Ovary (tissue), 9 donors: ENCODE data around the gene PDE7B. TPM values are rescaled to one million over a fixed set of nuclear protein-coding genes. Genes with fewer than 3 reads are reported as not detected.

ENCODE experiments used
- DNase-seq, 5 donors: peaks; one replicate each; pipeline ENCODE4 v3.0.0-alpha.2; 2019 to 2020
- H3K27ac ChIP-seq, 2 donors: fragments of 200-600 bp; one replicate each; pipeline versions ENCODE4 v1.5.1 to v1.8.0; 2019 to 2022
- H3K27me3 ChIP-seq: fragments of 200-600 bp; one replicate; pipeline ENCODE4 v1.8.0; 2022
- H3K36me3 ChIP-seq: fragments of 200-600 bp; sonication (generic); one replicate; pipeline ENCODE4 v1.5.1; 2019
- H3K4me1 ChIP-seq: one replicate; pipeline ENCODE4 v1.8.1; 2013; ENCODE audit warnings: mild to moderate bottlenecking, moderate library complexity; ENCODE audit not compliant: insufficient read depth
- H3K4me3 ChIP-seq: fragments of 200-600 bp; sonication (generic); one replicate; pipeline ENCODE4 v1.5.1; 2017
- H3K9me3 ChIP-seq, 2 donors: fragments of 200-600 bp in 1 of 2; sonication (generic) in 1 of 2; one replicate each; pipeline versions ENCODE4 v1.5.1 to v1.8.1; 2013 to 2019; ENCODE audit warnings: mild to moderate bottlenecking in 1 of 2, moderate library complexity in 1 of 2
- EP300 ChIP-seq: sonication (generic); formaldehyde crosslinking; IDR thresholded peaks from one replicate; pipeline ENCODE4 v1.6.1; 2017; ENCODE audit warnings: antibody characterized with exemption
- POLR2A ChIP-seq: fragments of 450-650 bp; IDR thresholded peaks from one replicate; pipeline ENCODE4 v1.6.1; 2017; ENCODE audit warnings: antibody characterized with exemption, mild to moderate bottlenecking, moderate library complexity
- WGBS, 3 donors: extraction: QIAGEN DNeasy Blood & Tissue Kit in 1 of 3; methylation state at CpG; one replicate each; pipeline versions ENCODE4 v1.1.5 to v1.1.7; 2013 to 2017; 5-methylcytosine and 5-hydroxymethylcytosine counted together
- intact Hi-C, 4 donors: fragments of 100-400 bp; cut with DNase I; formaldehyde crosslinking; loops; one replicate each; pipeline versions ENCODE4 v1.11.0 to v1.15.1; 2022 to 2023
- polyA plus RNA-seq, 2 donors: library from polyadenylated mRNA; stranded (reverse); fragments of 200-250 nt in 1 of 2; fragments of 350-450 nt in 1 of 2; fragmentation: Illumina TruSeq in 1 of 2; extraction: RNeasy Lipid Tissue Mini Kit (QIAGEN cat#74804) in 1 of 2; gene quantifications; one replicate each; pipeline ENCODE4 v1.2.3, GENCODE V29; 2013 to 2014
- total RNA-seq, 7 donors: library from RNA; depleted of rRNA in 2 of 7; stranded (reverse); fragments of >200 nt in 2 of 7; fragmentation: NEBNext Ultra II Directional in 3 of 7; extraction: Animal tissue kit (Norgen Biotek cat#: 25700) in 3 of 7; gene quantifications; one replicate each; pipeline versions ENCODE4 v1.1.0 to v1.2.4, GENCODE V29; 2016 to 2023
- TF ChIP-seq, protein P1 (sequence below), 3 donors: fragments of 450-650 bp in 2 of 3; fragments of 200-600 bp in 1 of 3; IDR thresholded peaks; one replicate each; pipeline versions ENCODE4 v1.5.1 to v1.8.0; 2016 to 2022; ENCODE audit warnings: antibody characterized with exemption in 3 of 3, mild to moderate bottlenecking in 1 of 3
- donor health status: DM: no; HTN: no; CAD: no; lungs with moderate emphysema.
- donor health status: DM: no; HTN: no; CAD: no.
- donor health status: Bipolar disorder and iron deficiency.
- donor health status: DM: yes; HTN: yes; CAD: no.
- donor health status: DM: no; HTN: no; CAD: no.
- donor health status: DM: yes; HTN: yes; CAD: no.

The PDE7B gene
- total and polyA plus RNA-seq, 9 donors: 11.6 to 62.7 (median 21.6) TPM

DNA sequence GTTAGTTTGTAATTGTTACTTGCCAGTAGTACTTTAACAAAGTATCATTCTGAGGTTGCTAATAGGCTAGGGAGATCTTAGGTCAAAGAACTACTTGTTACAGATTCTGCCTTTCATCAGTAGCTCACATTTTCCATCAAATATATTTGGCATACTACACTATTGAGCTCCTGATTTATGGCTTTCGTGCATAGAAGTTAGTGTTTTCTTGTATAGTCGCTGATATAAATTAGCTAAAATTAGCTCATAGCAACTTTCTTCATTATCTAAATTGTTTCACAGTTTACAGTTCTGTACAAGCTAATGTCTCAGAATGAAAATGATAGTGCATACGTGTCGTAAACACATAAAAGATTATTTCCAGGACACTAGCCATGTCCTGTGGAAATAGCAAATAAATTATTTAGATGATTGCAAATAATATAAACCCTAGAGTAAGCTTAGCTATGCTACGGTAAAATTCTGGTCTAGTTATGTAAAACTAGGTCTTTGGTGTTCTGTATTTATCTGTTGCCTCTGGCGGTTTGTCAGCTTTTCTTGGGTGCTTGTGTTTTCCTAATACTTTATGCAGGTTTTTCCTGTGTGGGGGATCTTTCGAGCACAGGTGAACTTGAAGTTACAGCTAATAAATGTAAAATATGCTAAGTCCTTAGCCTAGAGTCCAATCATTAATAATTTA lies 15.1 kb downstream of the PDE7B start:
- TF ChIP-seq EP300 (no peak), POLR2A (no peak)
- TF ChIP-seq, protein P1, sequence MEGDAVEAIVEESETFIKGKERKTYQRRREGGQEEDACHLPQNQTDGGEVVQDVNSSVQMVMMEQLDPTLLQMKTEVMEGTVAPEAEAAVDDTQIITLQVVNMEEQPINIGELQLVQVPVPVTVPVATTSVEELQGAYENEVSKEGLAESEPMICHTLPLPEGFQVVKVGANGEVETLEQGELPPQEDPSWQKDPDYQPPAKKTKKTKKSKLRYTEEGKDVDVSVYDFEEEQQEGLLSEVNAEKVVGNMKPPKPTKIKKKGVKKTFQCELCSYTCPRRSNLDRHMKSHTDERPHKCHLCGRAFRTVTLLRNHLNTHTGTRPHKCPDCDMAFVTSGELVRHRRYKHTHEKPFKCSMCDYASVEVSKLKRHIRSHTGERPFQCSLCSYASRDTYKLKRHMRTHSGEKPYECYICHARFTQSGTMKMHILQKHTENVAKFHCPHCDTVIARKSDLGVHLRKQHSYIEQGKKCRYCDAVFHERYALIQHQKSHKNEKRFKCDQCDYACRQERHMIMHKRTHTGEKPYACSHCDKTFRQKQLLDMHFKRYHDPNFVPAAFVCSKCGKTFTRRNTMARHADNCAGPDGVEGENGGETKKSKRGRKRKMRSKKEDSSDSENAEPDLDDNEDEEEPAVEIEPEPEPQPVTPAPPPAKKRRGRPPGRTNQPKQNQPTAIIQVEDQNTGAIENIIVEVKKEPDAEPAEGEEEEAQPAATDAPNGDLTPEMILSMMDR (IDR thresholded peaks at IDR 0.05): no peak
- no peaks in the 10 kb centered on the region for H3K9me3 ChIP-seq
- intact Hi-C loops: no loop called here
- peak overlapping the region; percentile 2 for H3K4me3 ChIP-seq
- H3K36me3 ChIP-seq: no peaks in the 10 kb centered on the region
- peak overlapping the region in 1 of 2 donors; percentile 17 for H3K27ac ChIP-seq
- H3K4me1 ChIP-seq: peaks cover 4% of the 10 kb centered on the region
- WGBS, 3 donors: 15 to 33% (median 28%) methylated on average over 7 of the region's 7 CpGs
- H3K27me3 ChIP-seq: no peaks in the 10 kb centered on the region
- no peak for DNase-seq

DNA sequence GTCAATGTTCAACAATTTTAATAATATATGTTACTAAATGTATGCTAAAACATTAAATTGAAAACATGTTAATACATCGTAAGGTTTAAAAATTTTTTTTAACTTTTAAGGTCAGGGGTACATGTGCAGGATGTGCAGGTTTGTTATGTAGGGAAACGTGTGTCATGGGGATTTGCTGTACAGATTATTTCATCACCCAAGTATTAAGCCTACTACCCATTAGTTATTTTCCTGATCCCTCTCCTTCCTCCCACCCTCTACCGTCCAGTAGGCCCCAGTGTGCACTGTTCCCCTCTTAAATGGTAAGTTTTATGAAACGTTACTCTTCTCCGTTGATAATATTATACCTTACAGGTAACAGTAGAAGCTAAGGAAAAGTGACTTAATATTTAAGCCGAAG lies 15.8 kb downstream of the PDE7B start:
- intact Hi-C loops: no loop called here
- no peak for DNase-seq
- H3K4me3 ChIP-seq: no peak overlapping the region
- H3K36me3 ChIP-seq: no peaks in the 10 kb centered on the region
- peaks cover 5% of the 10 kb centered on the region for H3K4me1 ChIP-seq
- TF ChIP-seq, protein P1 (IDR thresholded peaks at IDR 0.05): no peak
- TF ChIP-seq EP300 (no peak), POLR2A (no peak)
- no peaks in the 10 kb centered on the region for H3K9me3 ChIP-seq
- no peaks in the 10 kb centered on the region for H3K27me3 ChIP-seq
- H3K27ac ChIP-seq: peak overlapping the region in 1 of 2 donors; percentile 25
- WGBS, 3 donors: 48 to 67% (median 64%) methylated on average over 6 of the region's 6 CpGs

DNA sequence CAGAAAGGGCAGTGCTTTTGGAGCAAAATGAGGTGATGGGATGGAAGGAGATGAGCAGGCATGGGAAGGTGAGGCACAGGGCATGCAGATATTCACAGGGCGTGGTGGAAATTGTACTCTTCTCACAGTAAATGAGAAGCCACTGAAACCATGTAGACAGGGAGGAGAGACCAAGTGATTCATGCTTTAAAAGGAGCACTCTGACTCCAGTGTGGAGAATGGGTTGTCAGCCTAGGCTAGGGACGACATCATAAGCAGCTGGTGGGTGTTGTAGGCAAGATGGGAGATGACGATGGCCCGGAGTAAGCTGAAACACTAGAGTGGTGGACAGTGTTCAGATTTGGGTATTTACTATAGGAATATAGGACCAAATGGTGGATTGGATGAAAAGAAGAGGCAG lies 18.4 kb downstream of the PDE7B start:
- H3K4me3 ChIP-seq: no peak overlapping the region
- TF ChIP-seq EP300 (no peak), POLR2A (no peak)
- TF ChIP-seq, protein P1 (IDR thresholded peaks at IDR 0.05): no peak
- no peaks in the 10 kb centered on the region for H3K9me3 ChIP-seq
- peaks cover 5% of the 10 kb centered on the region for H3K4me1 ChIP-seq
- no peaks in the 10 kb centered on the region for H3K36me3 ChIP-seq
- 97 to 100% (median 99%) methylated on average over 4 of the region's 4 CpGs for WGBS, 3 donors
- intact Hi-C loops: no loop called here
- no peak overlapping the region for H3K27ac ChIP-seq
- no peak for DNase-seq
- no peaks in the 10 kb centered on the region for H3K27me3 ChIP-seq

DNA sequence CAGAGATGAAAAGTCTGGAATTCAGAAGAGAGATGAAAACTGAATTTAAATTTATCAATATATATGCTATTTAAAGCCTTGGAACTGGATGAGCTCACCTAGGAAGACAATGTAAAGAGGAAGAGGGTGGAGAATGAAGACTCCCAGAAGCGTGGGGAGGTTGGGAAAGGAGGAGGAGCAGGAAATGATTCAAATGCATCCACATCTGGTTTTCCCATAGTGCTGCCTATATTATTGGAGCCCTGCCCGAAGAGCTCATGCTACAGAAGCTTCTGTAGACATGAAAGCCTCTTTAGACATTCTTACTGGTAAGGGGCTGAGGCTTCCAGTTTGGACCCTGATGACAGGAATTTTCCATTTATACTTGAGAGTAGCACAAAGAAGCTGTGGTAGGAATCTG lies 19.2 kb downstream of the PDE7B start:
- Histone ChIP-seq H3K36me3 (no peaks in the 10 kb centered on the region), H3K4me3 (no peak overlapping the region), H3K4me1 (peaks cover 5% of the 10 kb centered on the region), H3K27ac (no peak overlapping the region), H3K27me3 (no peaks in the 10 kb centered on the region), H3K9me3 (no peaks in the 10 kb centered on the region)
- TF ChIP-seq, protein P1 (IDR thresholded peaks at IDR 0.05): no peak
- TF ChIP-seq EP300 (no peak), POLR2A (no peak)
- intact Hi-C loops: no loop called here
- 81 to 93% (median 92%) methylated on average over 2 of the region's 2 CpGs for WGBS, 3 donors
- no peak for DNase-seq
